ENCODE data around the gene TMEM94. TPM values are rescaled to one million over a fixed set of nuclear protein-coding genes. Genes with fewer than 3 reads are reported as not detected.

The TMEM94 gene
- total and polyA plus RNA-seq, 9 of the 15 experiments (the other 6 are each of a cell fraction or from before 2014, with no cell fraction given) = 0.35 to 48.1 (median 14.4) TPM

GRCh38 chr17:75511610-75512575 lies 55.5 kb downstream of the TMEM94 start (continued):
- TF ChIP-seq ZNF445 (CRISPR knock-in tag; IDR thresholded peaks at IDR 0.05; ENCODE audit: low read depth) = no peak
- 0 out of 2 replicates have a peak, but pooled peaks have one; percentile 18 for TF ChIP-seq JUND (IDR thresholded peaks at IDR 0.05; ENCODE audit: borderline replicate concordance, low read depth, low read length)
- no peak; the same call in 2 of the 3 replicates for TF ChIP-seq JUND (tag; IDR thresholded peaks at IDR 0.05; ENCODE audit: borderline replicate concordance, low read depth, low read length)
- peak; percentile 15 for TF ChIP-seq HDAC2 (IDR thresholded peaks at IDR 0.05)
- no peak for TF ChIP-seq AFF4 (CRISPR knock-in tag; IDR thresholded peaks at IDR 0.05)
- TF ChIP-seq ZBTB33 (CRISPR knock-in tag; IDR thresholded peaks at IDR 0.05) = peak; percentile 95
- TF ChIP-seq BRF2 (IDR thresholded peaks at IDR 0.05; ENCODE audit: borderline replicate concordance, insufficient read depth, insufficient read length) = no peak
- TF ChIP-seq DPF2 (IDR thresholded peaks at IDR 0.05) = 0 out of 2 replicates have a peak, but pooled peaks have one; percentile 17
- no peak for TF ChIP-seq ZC3H8 (IDR thresholded peaks at IDR 0.05)
- TF ChIP-seq NCOA4 (IDR thresholded peaks at IDR 0.05; ENCODE audit: partially characterized antibody) = no peak
- no peak for TF ChIP-seq SNAPC5 (CRISPR knock-in tag; IDR thresholded peaks at IDR 0.05)
- TF ChIP-seq NR1H2 (CRISPR knock-in tag; IDR thresholded peaks at IDR 0.05) = no peak
- TF ChIP-seq KDM1A (IDR thresholded peaks at IDR 0.05) = peak in 1 of 2 experiments; percentile 0; a peak in 1 of 4 replicates
- no peak for TF ChIP-seq TAF1 (IDR thresholded peaks at IDR 0.05; ENCODE audit: control insufficient read depth, extremely low read depth, insufficient read depth, low read length, severe bottlenecking)
